ENCODE data around the gene NAALADL2. TPM values are rescaled to one million over a fixed set of nuclear protein-coding genes. Genes with fewer than 3 reads are reported as not detected.

The NAALADL2 gene
- total RNA-seq, 1 donor from 2014 or later: 12.5 TPM

GRCh38 chr3:175404621-175405020 lies 545.5 kb downstream of the NAALADL2 start:
- no peak for DNase-seq (ENCODE audit: extremely low spot score in 2 of 2)
- TF ChIP-seq POLR2A (IDR thresholded peaks at IDR 0.05) (no peak), POLR2AphosphoS5 (IDR thresholded peaks at IDR 0.05; ENCODE audit: insufficient read depth in 1 of 2, low read depth in 1 of 2) (no peak)
- TF ChIP-seq, protein P1, sequence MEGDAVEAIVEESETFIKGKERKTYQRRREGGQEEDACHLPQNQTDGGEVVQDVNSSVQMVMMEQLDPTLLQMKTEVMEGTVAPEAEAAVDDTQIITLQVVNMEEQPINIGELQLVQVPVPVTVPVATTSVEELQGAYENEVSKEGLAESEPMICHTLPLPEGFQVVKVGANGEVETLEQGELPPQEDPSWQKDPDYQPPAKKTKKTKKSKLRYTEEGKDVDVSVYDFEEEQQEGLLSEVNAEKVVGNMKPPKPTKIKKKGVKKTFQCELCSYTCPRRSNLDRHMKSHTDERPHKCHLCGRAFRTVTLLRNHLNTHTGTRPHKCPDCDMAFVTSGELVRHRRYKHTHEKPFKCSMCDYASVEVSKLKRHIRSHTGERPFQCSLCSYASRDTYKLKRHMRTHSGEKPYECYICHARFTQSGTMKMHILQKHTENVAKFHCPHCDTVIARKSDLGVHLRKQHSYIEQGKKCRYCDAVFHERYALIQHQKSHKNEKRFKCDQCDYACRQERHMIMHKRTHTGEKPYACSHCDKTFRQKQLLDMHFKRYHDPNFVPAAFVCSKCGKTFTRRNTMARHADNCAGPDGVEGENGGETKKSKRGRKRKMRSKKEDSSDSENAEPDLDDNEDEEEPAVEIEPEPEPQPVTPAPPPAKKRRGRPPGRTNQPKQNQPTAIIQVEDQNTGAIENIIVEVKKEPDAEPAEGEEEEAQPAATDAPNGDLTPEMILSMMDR (IDR thresholded peaks at IDR 0.05): no peak
- no peaks in the 10 kb centered on the region for H3K36me3 ChIP-seq
- H3K27ac ChIP-seq: no peak overlapping the region
- peaks cover under 1% of the 10 kb centered on the region for H3K4me1 ChIP-seq
- H3K27me3 ChIP-seq: no peaks in the 10 kb centered on the region
- no peak overlapping the region for H3K4me3 ChIP-seq
- intact Hi-C loops (cut with DNase I): no loop called here
- no peaks in the 10 kb centered on the region for H3K9me3 ChIP-seq

GRCh38 chr3:175410251-175410650 lies 551.1 kb downstream of the NAALADL2 start:
- H3K36me3 ChIP-seq: no peaks in the 10 kb centered on the region
- DNase-seq (ENCODE audit: extremely low spot score in 2 of 2): no peak
- TF ChIP-seq, protein P1 (IDR thresholded peaks at IDR 0.05): no peak
- no peak for TF ChIP-seq POLR2A (IDR thresholded peaks at IDR 0.05)
- TF ChIP-seq POLR2AphosphoS5 (IDR thresholded peaks at IDR 0.05; ENCODE audit: insufficient read depth in 1 of 2, low read depth in 1 of 2): no peak
- H3K27me3 ChIP-seq: no peaks in the 10 kb centered on the region
- H3K4me1 ChIP-seq: no peaks in the 10 kb centered on the region
- intact Hi-C loops (cut with DNase I): no loop called here
- H3K9me3 ChIP-seq: no peaks in the 10 kb centered on the region
- H3K4me3 ChIP-seq: no peak overlapping the region
- H3K27ac ChIP-seq: no peak overlapping the region

DNA sequence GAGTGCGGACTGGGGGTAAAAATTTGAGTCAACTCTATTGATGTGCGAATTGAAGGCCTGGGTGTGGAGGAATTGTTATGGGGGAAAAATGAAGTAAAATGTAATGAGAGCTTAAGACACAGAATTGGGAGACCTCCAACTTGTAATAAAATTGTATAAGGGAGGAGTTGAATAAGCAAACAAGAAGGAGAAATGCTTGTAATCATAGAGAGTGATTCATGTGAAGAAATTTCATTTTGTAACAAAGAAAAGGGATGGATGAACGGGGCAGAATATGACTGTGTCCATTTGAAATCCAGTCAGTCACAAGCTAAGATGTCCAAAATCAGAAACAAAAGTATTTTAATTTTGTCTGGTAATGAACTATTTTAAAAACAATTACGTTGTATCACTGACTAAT lies 552.3 kb downstream of the NAALADL2 start:
- H3K36me3 ChIP-seq: no peaks in the 10 kb centered on the region
- no peaks in the 10 kb centered on the region for H3K4me1 ChIP-seq
- H3K4me3 ChIP-seq: no peak overlapping the region
- no peaks in the 10 kb centered on the region for H3K9me3 ChIP-seq
- intact Hi-C loops (cut with DNase I): no loop called here
- DNase-seq (ENCODE audit: extremely low spot score in 2 of 2): no peak
- no peak for TF ChIP-seq POLR2A (IDR thresholded peaks at IDR 0.05)
- no peak for TF ChIP-seq POLR2AphosphoS5 (IDR thresholded peaks at IDR 0.05; ENCODE audit: insufficient read depth in 1 of 2, low read depth in 1 of 2)
- TF ChIP-seq, protein P1 (IDR thresholded peaks at IDR 0.05): no peak
- no peaks in the 10 kb centered on the region for H3K27me3 ChIP-seq
- H3K27ac ChIP-seq: no peak overlapping the region

- H3K36me3 ChIP-seq: no peaks in the 10 kb centered on the region
- H3K9me3 ChIP-seq: no peaks in the 10 kb centered on the region
- TF ChIP-seq POLR2A (IDR thresholded peaks at IDR 0.05): no peak
- TF ChIP-seq, protein P1 (IDR thresholded peaks at IDR 0.05): no peak
- TF ChIP-seq POLR2AphosphoS5 (IDR thresholded peaks at IDR 0.05; ENCODE audit: insufficient read depth in 1 of 2, low read depth in 1 of 2): no peak
- DNase-seq (ENCODE audit: extremely low spot score in 2 of 2): no peak
- H3K4me1 ChIP-seq: no peaks in the 10 kb centered on the region
- intact Hi-C loops (cut with DNase I): no loop called here
- H3K27me3 ChIP-seq: no peaks in the 10 kb centered on the region
- no peak overlapping the region for H3K27ac ChIP-seq
- H3K4me3 ChIP-seq: no peak overlapping the region
Observed at GRCh38 chr3:175411946-175412345, 552.8 kb downstream of the NAALADL2 start.

GRCh38 chr3:175413926-175414325 lies 554.8 kb downstream of the NAALADL2 start:
- intact Hi-C loops (cut with DNase I): no loop called here
- H3K4me1 ChIP-seq: no peaks in the 10 kb centered on the region
- no peaks in the 10 kb centered on the region for H3K9me3 ChIP-seq
- no peak for DNase-seq (ENCODE audit: extremely low spot score in 2 of 2)
- TF ChIP-seq POLR2A (IDR thresholded peaks at IDR 0.05) (no peak), POLR2AphosphoS5 (IDR thresholded peaks at IDR 0.05; ENCODE audit: insufficient read depth in 1 of 2, low read depth in 1 of 2) (no peak)
- TF ChIP-seq, protein P1 (IDR thresholded peaks at IDR 0.05): no peak
- no peak overlapping the region for H3K27ac ChIP-seq
- H3K36me3 ChIP-seq: no peaks in the 10 kb centered on the region
- no peaks in the 10 kb centered on the region for H3K27me3 ChIP-seq
- H3K4me3 ChIP-seq: no peak overlapping the region

Measured in vagina (tissue), 2 donors.